ENCODE results near the gene RANBP1.

The RANBP1 gene

GRCh38 chr22:20126284-20127029 is 10.6 kb downstream of the RANBP1 start:
- Histone ChIP-seq H3K27me3 (replicated peaks in 2 of 5; ENCODE audit: control insufficient read depth in 4 of 5, insufficient read depth in 5 of 5, low read length in 4 of 5) (no peaks in the 10 kb centered on the region), H3K36me3 (ENCODE audit: control insufficient read depth in 4 of 4, insufficient read depth in 4 of 4, low read length in 3 of 4) (peaks cover 8 to 63% (median 43%) of the 10 kb centered on the region in 4 experiments), H3K9me3 (ENCODE audit: control extremely low read depth in 1 of 5, control insufficient read depth in 4 of 5, insufficient read depth in 2 of 5, low read depth in 1 of 5, low read length in 4 of 5) (no peaks in the 10 kb centered on the region), H3K27ac (ENCODE audit: insufficient read depth in 1 of 2, low read depth in 1 of 2, low read length in 2 of 2, poor library complexity in 1 of 2, severe bottlenecking in 2 of 2) (no peak overlapping the region), H3K4me1 (ENCODE audit: control extremely low read depth in 1 of 4, control insufficient read depth in 4 of 4, insufficient read depth in 4 of 4, low read length in 3 of 4) (peaks cover 0 to 12% (median 10%) of the 10 kb centered on the region in 4 experiments), H3K4me3 (ENCODE audit: control insufficient read depth in 1 of 7, extremely low read depth in 1 of 7, insufficient read depth in 4 of 7, low read depth in 2 of 7, low read length in 6 of 7) (no peak overlapping the region)
- ChIA-PET CTCF (interaction anchor here (0.7 kb wide), 1 partner anchor 8 kb away, joined by 3 read pairs; no protein-coding TSS in a partner anchor), POLR2A (no interaction called here)
- DNase-seq: peak in 1 of 3 donors; percentile 27
- WGBS (ENCODE audit: insufficient coverage): 85% methylated on average over 16 of the region's 19 CpGs

GRCh38 chr22:20127318-20127868 is 11.5 kb downstream of the RANBP1 start:
- POLR2A ChIA-PET: interaction anchor here (0.6 kb wide), 1 partner anchor 141 kb away, joined by 3 read pairs; no protein-coding TSS in a partner anchor
- peaks cover 8 to 54% (median 36%) of the 10 kb centered on the region in 4 experiments for H3K36me3 ChIP-seq (ENCODE audit: control insufficient read depth in 4 of 4, insufficient read depth in 4 of 4, low read length in 3 of 4)

GRCh38 chr22:20127869-20128618 is 12.1 kb downstream of the RANBP1 start:
- ChIA-PET POLR2A (interaction anchor here (0.6 kb wide), 1 partner anchor 142 kb away, joined by 3 read pairs; no protein-coding TSS in a partner anchor), CTCF (interaction anchor here (1.5 to 2.4 kb wide), 2 partner anchors 12 to 158 kb away, joined by 5 to 14 read pairs; partner anchors contain the start of gene RANBP1)
- Histone ChIP-seq H3K27me3 (replicated peaks in 2 of 5; ENCODE audit: control insufficient read depth in 4 of 5, insufficient read depth in 5 of 5, low read length in 4 of 5) (no peaks in the 10 kb centered on the region), H3K4me3 (ENCODE audit: control insufficient read depth in 1 of 7, extremely low read depth in 1 of 7, insufficient read depth in 4 of 7, low read depth in 2 of 7, low read length in 6 of 7) (no peak overlapping the region), H3K9me3 (ENCODE audit: control extremely low read depth in 1 of 5, control insufficient read depth in 4 of 5, insufficient read depth in 2 of 5, low read depth in 1 of 5, low read length in 4 of 5) (no peaks in the 10 kb centered on the region), H3K27ac (ENCODE audit: insufficient read depth in 1 of 2, low read depth in 1 of 2, low read length in 2 of 2, poor library complexity in 1 of 2, severe bottlenecking in 2 of 2) (peak overlapping the region in 1 of 2 experiments; percentile 40), H3K4me1 (ENCODE audit: control extremely low read depth in 1 of 4, control insufficient read depth in 4 of 4, insufficient read depth in 4 of 4, low read length in 3 of 4) (peaks cover 0 to 23% (median 20%) of the 10 kb centered on the region in 4 experiments), H3K36me3 (ENCODE audit: control insufficient read depth in 4 of 4, insufficient read depth in 4 of 4, low read length in 3 of 4) (peaks cover 8 to 53% (median 34%) of the 10 kb centered on the region in 4 experiments)
- 95% methylated on average over 16 of the region's 17 CpGs for WGBS (ENCODE audit: insufficient coverage)
- no peak for DNase-seq

More at GRCh38 chr22:20127318-20127868, 11.5 kb downstream of the RANBP1 start:
- Histone ChIP-seq H3K4me3 (ENCODE audit: control insufficient read depth in 1 of 7, extremely low read depth in 1 of 7, insufficient read depth in 4 of 7, low read depth in 2 of 7, low read length in 6 of 7) (no peak overlapping the region), H3K27ac (ENCODE audit: insufficient read depth in 1 of 2, low read depth in 1 of 2, low read length in 2 of 2, poor library complexity in 1 of 2, severe bottlenecking in 2 of 2) (peak overlapping the region in 1 of 2 experiments; percentile 40), H3K4me1 (ENCODE audit: control extremely low read depth in 1 of 4, control insufficient read depth in 4 of 4, insufficient read depth in 4 of 4, low read length in 3 of 4) (peaks cover 0 to 16% (median 14%) of the 10 kb centered on the region in 4 experiments), H3K27me3 (replicated peaks in 2 of 5; ENCODE audit: control insufficient read depth in 4 of 5, insufficient read depth in 5 of 5, low read length in 4 of 5) (no peaks in the 10 kb centered on the region), H3K9me3 (ENCODE audit: control extremely low read depth in 1 of 5, control insufficient read depth in 4 of 5, insufficient read depth in 2 of 5, low read depth in 1 of 5, low read length in 4 of 5) (no peaks in the 10 kb centered on the region)
- DNase-seq: no peak
- WGBS (ENCODE audit: insufficient coverage): 96% methylated on average over 14 of the region's 15 CpGs
- CTCF ChIA-PET: no interaction called here

GRCh38 chr22:20128619-20128901 is 12.7 kb downstream of the RANBP1 start:
- Histone ChIP-seq H3K4me1 (ENCODE audit: control extremely low read depth in 1 of 4, control insufficient read depth in 4 of 4, insufficient read depth in 4 of 4, low read length in 3 of 4) (peaks cover 0 to 26% (median 23%) of the 10 kb centered on the region in 4 experiments), H3K27me3 (replicated peaks in 2 of 5; ENCODE audit: control insufficient read depth in 4 of 5, insufficient read depth in 5 of 5, low read length in 4 of 5) (no peaks in the 10 kb centered on the region), H3K4me3 (ENCODE audit: control insufficient read depth in 1 of 7, extremely low read depth in 1 of 7, insufficient read depth in 4 of 7, low read depth in 2 of 7, low read length in 6 of 7) (no peak overlapping the region), H3K36me3 (ENCODE audit: control insufficient read depth in 4 of 4, insufficient read depth in 4 of 4, low read length in 3 of 4) (peaks cover 8 to 50% (median 33%) of the 10 kb centered on the region in 4 experiments), H3K27ac (ENCODE audit: insufficient read depth in 1 of 2, low read depth in 1 of 2, low read length in 2 of 2, poor library complexity in 1 of 2, severe bottlenecking in 2 of 2) (peak overlapping the region in 1 of 2 experiments; percentile 9), H3K9me3 (ENCODE audit: control extremely low read depth in 1 of 5, control insufficient read depth in 4 of 5, insufficient read depth in 2 of 5, low read depth in 1 of 5, low read length in 4 of 5) (no peaks in the 10 kb centered on the region)
- DNase-seq: no peak
- 75% methylated on average over 2 of the region's 2 CpGs for WGBS (ENCODE audit: insufficient coverage)
- CTCF ChIA-PET: interaction anchor here (0.7 to 2.4 kb wide), 4 partner anchors 13 to 163 kb away, joined by 3 to 14 read pairs (median 8); partner anchors contain the start of gene RANBP1
- POLR2A ChIA-PET: no interaction called here

GRCh38 chr22:20128902-20129746 is 13.2 kb downstream of the RANBP1 start:
- DNase-seq: peak in 2 of 3 donors; percentile 51 to 55
- H3K27me3 ChIP-seq (replicated peaks in 2 of 5; ENCODE audit: control insufficient read depth in 4 of 5, insufficient read depth in 5 of 5, low read length in 4 of 5): no peaks in the 10 kb centered on the region
- ChIA-PET POLR2A (no interaction called here), CTCF (interaction anchor here (0.6 to 2.4 kb wide), 9 partner anchors 9 to 163 kb away, joined by 3 to 14 read pairs (median 5); partner anchors contain the start of gene RANBP1)
- peaks cover 6 to 44% (median 30%) of the 10 kb centered on the region in 4 experiments for H3K36me3 ChIP-seq (ENCODE audit: control insufficient read depth in 4 of 4, insufficient read depth in 4 of 4, low read length in 3 of 4)
- no peaks in the 10 kb centered on the region for H3K9me3 ChIP-seq (ENCODE audit: control extremely low read depth in 1 of 5, control insufficient read depth in 4 of 5, insufficient read depth in 2 of 5, low read depth in 1 of 5, low read length in 4 of 5)
- H3K27ac ChIP-seq (ENCODE audit: insufficient read depth in 1 of 2, low read depth in 1 of 2, low read length in 2 of 2, poor library complexity in 1 of 2, severe bottlenecking in 2 of 2): peak overlapping the region in 1 of 2 experiments; percentile 9
- 67% methylated on average over 17 of the region's 18 CpGs for WGBS (ENCODE audit: insufficient coverage)
- H3K4me1 ChIP-seq (ENCODE audit: control extremely low read depth in 1 of 4, control insufficient read depth in 4 of 4, insufficient read depth in 4 of 4, low read length in 3 of 4): peaks cover 0 to 30% (median 25%) of the 10 kb centered on the region in 4 experiments
- H3K4me3 ChIP-seq (ENCODE audit: control insufficient read depth in 1 of 7, extremely low read depth in 1 of 7, insufficient read depth in 4 of 7, low read depth in 2 of 7, low read length in 6 of 7): no peak overlapping the region

GRCh38 chr22:20129747-20130014 is 13.8 kb downstream of the RANBP1 start:
- ChIA-PET CTCF (interaction anchor here (1.2 to 2.4 kb wide), 7 partner anchors 9 to 160 kb away, joined by 4 to 14 read pairs (median 5); partner anchors contain the start of gene RANBP1), POLR2A (no interaction called here)
- 100% methylated on average over 1 of the region's 3 CpGs for WGBS (ENCODE audit: insufficient coverage)
- H3K36me3 ChIP-seq (ENCODE audit: control insufficient read depth in 4 of 4, insufficient read depth in 4 of 4, low read length in 3 of 4): peaks cover 6 to 41% (median 27%) of the 10 kb centered on the region in 4 experiments
- no peaks in the 10 kb centered on the region for H3K9me3 ChIP-seq (ENCODE audit: control extremely low read depth in 1 of 5, control insufficient read depth in 4 of 5, insufficient read depth in 2 of 5, low read depth in 1 of 5, low read length in 4 of 5)
- no peak overlapping the region for H3K4me3 ChIP-seq (ENCODE audit: control insufficient read depth in 1 of 7, extremely low read depth in 1 of 7, insufficient read depth in 4 of 7, low read depth in 2 of 7, low read length in 6 of 7)
- no peak overlapping the region for H3K27ac ChIP-seq (ENCODE audit: insufficient read depth in 1 of 2, low read depth in 1 of 2, low read length in 2 of 2, poor library complexity in 1 of 2, severe bottlenecking in 2 of 2)
- H3K27me3 ChIP-seq (replicated peaks in 2 of 5; ENCODE audit: control insufficient read depth in 4 of 5, insufficient read depth in 5 of 5, low read length in 4 of 5): no peaks in the 10 kb centered on the region
- no peak for DNase-seq
- H3K4me1 ChIP-seq (ENCODE audit: control extremely low read depth in 1 of 4, control insufficient read depth in 4 of 4, insufficient read depth in 4 of 4, low read length in 3 of 4): peaks cover 0 to 30% (median 28%) of the 10 kb centered on the region in 4 experiments
